ENCODE data around the gene YAE1. TPM values are rescaled to one million over a fixed set of nuclear protein-coding genes. Genes with fewer than 3 reads are reported as not detected.

The YAE1 gene
- polyA plus RNA-seq, 6 donors from 2014 or later = 10.3 to 24.4 (median 13.9) TPM

DNA sequence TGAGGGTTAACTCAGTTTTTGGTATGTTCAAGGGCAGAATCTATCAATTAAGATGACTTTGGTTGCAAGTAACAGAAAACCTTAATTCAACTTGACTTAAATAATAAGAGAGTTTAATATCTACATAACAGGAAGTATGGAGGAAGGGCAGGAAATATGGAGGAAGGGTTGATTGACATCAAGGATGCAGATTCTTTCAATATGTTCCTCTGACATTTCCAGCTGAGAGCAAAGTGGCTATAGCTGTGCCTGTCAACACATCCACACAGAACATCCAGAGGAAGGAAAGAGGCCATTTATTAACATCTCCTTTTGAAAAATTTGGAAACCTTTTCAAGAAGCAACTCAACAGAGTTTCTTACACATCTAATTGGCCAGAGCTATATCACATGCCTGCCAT lies 37.7 kb downstream of the YAE1 start:
- no peak overlapping the region for H3K4me3 Mint-ChIP-seq
- no peaks in the 10 kb centered on the region for H3K9me3 Mint-ChIP-seq
- ATAC-seq (ENCODE audit: low read depth in 2 of 2) (no peak), DNase-seq (no peak)
- H3K4me1 Mint-ChIP-seq = peaks cover 1 to 7% (median 1%) of the 10 kb centered on the region in 3 donors
- H3K27me3 Mint-ChIP-seq = peaks cover 4 to 8% (median 5%) of the 10 kb centered on the region in 3 donors
- no peaks in the 10 kb centered on the region for H3K36me3 Mint-ChIP-seq
- no peak overlapping the region for H3K27ac Mint-ChIP-seq

DNA sequence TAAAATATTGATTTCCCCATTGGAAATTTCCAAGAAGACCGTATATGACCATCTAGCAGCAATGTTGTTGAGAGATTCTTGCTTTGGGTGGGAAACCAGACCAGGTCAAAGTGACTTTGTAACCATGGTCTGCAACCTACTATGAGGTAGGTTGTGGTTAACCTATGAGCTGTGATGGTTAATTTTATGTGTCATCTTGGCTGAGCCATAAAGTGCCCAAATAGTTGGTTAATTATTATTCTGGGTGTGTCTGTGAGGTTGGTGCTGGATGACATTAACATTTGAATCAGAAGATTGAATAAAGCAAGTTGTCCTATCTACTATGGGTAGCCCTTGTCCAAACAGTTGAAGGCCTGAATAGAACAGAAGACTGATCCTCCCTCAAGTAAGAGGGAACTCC lies 38.9 kb downstream of the YAE1 start:
- Mint-ChIP-seq H3K4me1 (peaks cover 10 to 18% (median 11%) of the 10 kb centered on the region in 3 donors), H3K4me3 (no peak overlapping the region)

DNA sequence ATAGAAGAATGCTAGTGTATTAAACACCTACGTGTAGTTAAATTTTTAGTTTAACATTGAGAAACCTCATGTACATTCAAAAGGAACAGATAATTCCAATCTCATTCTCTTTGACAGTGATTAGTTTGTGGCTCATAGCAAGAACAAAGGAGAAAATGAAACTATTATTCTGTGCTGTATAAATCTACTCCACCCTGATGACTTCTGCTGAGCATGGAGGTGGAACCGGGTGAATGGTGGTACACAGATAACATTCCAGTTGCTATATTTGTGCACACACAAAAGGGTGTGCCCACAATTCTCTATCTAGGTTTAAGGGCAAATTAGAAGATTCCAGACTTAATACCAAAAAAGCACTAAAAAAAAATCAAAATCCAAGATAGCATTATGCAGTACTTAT lies 40.1 kb downstream of the YAE1 start:
- Mint-ChIP-seq H3K27ac (no peak overlapping the region), H3K4me1 (peaks cover 10 to 18% (median 11%) of the 10 kb centered on the region in 3 donors)
- ATAC-seq (ENCODE audit: low read depth in 2 of 2) = no peak

More for the DNA sequence above, 38.9 kb downstream of the YAE1 start:
- ATAC-seq (ENCODE audit: low read depth in 2 of 2) (no peak), DNase-seq (no peak)
- Mint-ChIP-seq H3K36me3 (no peaks in the 10 kb centered on the region), H3K27ac (no peak overlapping the region), H3K27me3 (peaks cover 7 to 14% (median 10%) of the 10 kb centered on the region in 3 donors), H3K9me3 (no peaks in the 10 kb centered on the region)

GRCh38 chr7:39606941-39607340 lies 40.7 kb downstream of the YAE1 start:
- ATAC-seq (ENCODE audit: low read depth in 2 of 2) (no peak), DNase-seq (no peak)
- H3K9me3 Mint-ChIP-seq = no peaks in the 10 kb centered on the region
- no peak overlapping the region for H3K4me3 Mint-ChIP-seq
- no peaks in the 10 kb centered on the region for H3K36me3 Mint-ChIP-seq
- peaks cover 10 to 18% (median 11%) of the 10 kb centered on the region in 3 donors for H3K4me1 Mint-ChIP-seq
- peaks cover 12 to 22% (median 19%) of the 10 kb centered on the region in 3 donors for H3K27me3 Mint-ChIP-seq
- H3K27ac Mint-ChIP-seq = no peak overlapping the region

More for the DNA sequence above, 40.1 kb downstream of the YAE1 start:
- Mint-ChIP-seq H3K36me3 (no peaks in the 10 kb centered on the region), H3K27me3 (peaks cover 12 to 22% (median 19%) of the 10 kb centered on the region in 3 donors), H3K4me3 (no peak overlapping the region), H3K9me3 (no peaks in the 10 kb centered on the region)
- DNase-seq = no peak

GRCh38 chr7:39607865-39608264 lies 41.7 kb downstream of the YAE1 start:
- no peaks in the 10 kb centered on the region for H3K36me3 Mint-ChIP-seq
- no peak overlapping the region for H3K27ac Mint-ChIP-seq
- H3K27me3 Mint-ChIP-seq = peaks cover 16 to 29% (median 28%) of the 10 kb centered on the region in 3 donors
- peaks cover 10 to 18% (median 11%) of the 10 kb centered on the region in 3 donors for H3K4me1 Mint-ChIP-seq
- DNase-seq (no peak), ATAC-seq (ENCODE audit: low read depth in 2 of 2) (no peak)
- H3K4me3 Mint-ChIP-seq = peak overlapping the region in 1 of 8 donors; percentile 54
- no peaks in the 10 kb centered on the region for H3K9me3 Mint-ChIP-seq

DNA sequence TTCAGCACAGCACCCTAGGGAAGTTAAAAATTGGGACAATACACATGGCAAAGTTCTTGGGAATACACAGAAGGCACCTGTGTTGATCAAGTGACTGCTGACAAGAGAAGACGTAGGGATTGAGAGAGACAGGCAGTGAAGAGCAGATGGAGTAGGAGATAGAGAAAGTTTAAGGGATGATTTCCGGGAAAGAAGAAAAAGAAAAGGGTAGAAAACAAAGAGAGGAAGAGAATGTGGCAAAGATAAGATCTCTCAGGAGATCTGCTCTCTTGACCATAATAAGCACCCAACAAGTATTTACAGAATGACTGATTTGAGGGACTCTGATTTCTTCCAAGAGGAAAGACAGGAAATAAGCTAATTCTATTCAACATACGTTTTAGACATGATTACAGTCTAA lies 42.1 kb downstream of the YAE1 start:
- no peak for DNase-seq
- Mint-ChIP-seq H3K4me3 (peak overlapping the region in 1 of 8 donors; percentile 54), H3K27ac (peak overlapping the region in 1 of 6 donors; percentile 82), H3K27me3 (peaks cover 16 to 32% (median 30%) of the 10 kb centered on the region in 3 donors), H3K36me3 (no peaks in the 10 kb centered on the region), H3K4me1 (peaks cover 10 to 18% (median 11%) of the 10 kb centered on the region in 3 donors), H3K9me3 (no peaks in the 10 kb centered on the region)
- no peak for ATAC-seq (ENCODE audit: low read depth in 2 of 2)

DNA sequence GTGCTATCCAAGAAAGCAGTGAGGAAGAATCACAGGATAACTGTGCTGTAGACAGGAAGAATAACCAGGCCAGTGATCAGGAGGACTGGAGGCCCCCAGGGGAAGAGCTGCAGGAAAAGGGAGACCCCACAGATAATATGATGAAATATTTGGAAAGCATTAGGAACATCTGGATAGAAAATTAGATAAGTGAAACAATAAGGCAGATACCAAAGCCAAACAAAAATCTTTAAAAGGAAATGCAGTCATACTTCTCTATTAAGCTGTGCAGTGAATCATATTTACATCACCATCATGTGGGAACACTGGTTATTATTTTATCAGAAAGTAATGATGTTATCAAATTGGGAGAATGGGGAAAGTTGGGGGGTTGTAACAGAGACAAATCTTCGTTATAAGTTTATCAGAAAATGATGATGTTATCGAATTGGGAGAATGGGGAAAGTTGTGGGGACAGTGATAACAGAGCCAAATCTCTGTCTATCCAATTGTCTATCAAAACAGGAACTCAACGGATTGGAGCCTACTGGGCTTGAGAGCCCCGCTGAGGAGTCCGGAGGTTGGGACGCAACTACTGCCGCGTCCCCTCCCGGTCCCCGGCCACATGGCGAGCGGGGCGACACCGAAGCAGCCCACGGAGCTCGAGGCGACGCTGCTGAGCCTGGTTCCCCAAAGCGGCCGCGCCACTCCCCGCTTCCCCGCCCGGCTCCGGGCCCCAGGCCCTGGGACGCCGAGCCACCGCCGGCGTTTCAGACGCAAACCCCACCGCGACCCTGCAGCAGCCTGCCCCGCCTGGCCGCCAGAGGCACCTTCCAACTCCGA lies 43.1 kb downstream of the YAE1 start:
- ATAC-seq (ENCODE audit: low read depth in 2 of 2) = peak; percentile 89 to 91

DNA sequence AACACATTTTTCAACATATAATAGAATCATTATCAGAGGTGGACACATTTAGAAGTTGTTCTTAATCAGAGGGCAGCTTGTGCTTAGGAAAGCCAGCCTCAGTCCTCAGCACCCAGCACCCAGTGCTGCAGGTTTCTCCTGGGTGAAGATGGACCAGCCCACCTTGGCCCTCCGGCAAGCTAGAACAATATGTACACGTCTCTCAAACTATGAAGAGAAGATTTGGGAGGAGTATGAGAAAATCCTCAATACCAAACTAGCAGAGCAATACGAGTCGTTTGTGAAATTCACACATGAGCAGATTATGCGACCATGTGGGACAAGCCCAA lies 43.7 kb downstream of the YAE1 start:
- Mint-ChIP-seq H3K27me3 (peaks cover 16 to 40% (median 37%) of the 10 kb centered on the region in 3 donors), H3K36me3 (no peaks in the 10 kb centered on the region), H3K4me3 (peak overlapping the region in 7 of 8 donors; percentile 41 to 86 (median 77)), H3K4me1 (peaks cover 10 to 13% (median 11%) of the 10 kb centered on the region in 3 donors), H3K9me3 (no peaks in the 10 kb centered on the region), H3K27ac (no peak overlapping the region)
- DNase-seq (no peak), ATAC-seq (ENCODE audit: low read depth in 2 of 2) (no peak)

More for the DNA sequence above, 43.1 kb downstream of the YAE1 start:
- peak; percentile 30 for DNase-seq
- no peaks in the 10 kb centered on the region for H3K36me3 Mint-ChIP-seq
- peak overlapping the region in 2 of 6 donors; percentile 41 to 43 for H3K27ac Mint-ChIP-seq
- peaks cover 10 to 13% (median 11%) of the 10 kb centered on the region in 3 donors for H3K4me1 Mint-ChIP-seq
- H3K9me3 Mint-ChIP-seq = no peaks in the 10 kb centered on the region
- H3K27me3 Mint-ChIP-seq = peaks cover 16 to 40% (median 37%) of the 10 kb centered on the region in 3 donors
- peak overlapping the region; percentile 28 to 86 (median 74) for H3K4me3 Mint-ChIP-seq

DNA sequence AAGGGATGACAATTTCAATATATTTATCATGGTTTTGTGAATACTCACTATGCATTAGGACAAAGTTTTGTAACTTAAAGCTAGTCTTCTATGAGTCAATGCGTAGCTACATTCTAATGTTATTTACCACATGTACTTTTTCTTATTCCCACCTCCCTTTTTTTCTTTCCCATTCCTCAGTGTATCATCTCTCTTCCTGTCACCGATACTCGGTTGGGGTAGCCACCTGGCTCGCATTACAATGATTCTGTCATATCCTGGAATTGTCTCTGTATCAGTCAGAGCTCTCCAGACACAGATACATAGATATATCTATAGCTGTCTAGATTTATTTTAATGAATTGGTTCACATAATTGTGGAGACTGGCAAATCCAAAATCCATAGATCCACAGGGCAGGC lies 47.4 kb downstream of the YAE1 start:
- H3K27ac Mint-ChIP-seq = no peak overlapping the region
- ATAC-seq (ENCODE audit: low read depth in 2 of 2) (no peak), DNase-seq (no peak)
- no peaks in the 10 kb centered on the region for H3K9me3 Mint-ChIP-seq
- H3K27me3 Mint-ChIP-seq = peaks cover 24 to 39% (median 29%) of the 10 kb centered on the region in 3 donors
- no peak overlapping the region for H3K4me3 Mint-ChIP-seq
- H3K4me1 Mint-ChIP-seq = peaks cover 10 to 13% (median 11%) of the 10 kb centered on the region in 3 donors
- H3K36me3 Mint-ChIP-seq = no peaks in the 10 kb centered on the region

DNA sequence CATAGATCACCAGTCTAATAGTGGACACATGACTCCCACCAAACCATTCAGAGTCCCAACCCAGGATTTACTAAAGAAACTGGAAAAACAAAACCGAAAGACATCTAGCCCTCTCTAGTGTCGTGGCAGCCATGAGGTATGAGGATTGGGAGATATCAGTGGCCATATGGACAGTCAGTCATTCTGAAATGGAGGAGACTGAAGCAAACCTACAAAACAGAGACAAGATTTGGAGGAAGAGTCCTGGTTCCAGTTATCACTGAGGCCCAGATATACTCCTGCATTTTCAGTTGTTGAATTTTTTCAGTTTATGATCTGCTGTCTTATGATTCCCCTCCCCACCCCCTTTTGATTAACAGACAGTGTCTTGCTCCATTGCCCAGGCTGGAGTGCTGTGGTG lies 48.1 kb downstream of the YAE1 start:
- Mint-ChIP-seq H3K9me3 (no peaks in the 10 kb centered on the region), H3K27me3 (peaks cover 24 to 39% (median 29%) of the 10 kb centered on the region in 3 donors), H3K4me1 (peaks cover 5 to 8% (median 6%) of the 10 kb centered on the region in 3 donors), H3K27ac (no peak overlapping the region), H3K36me3 (no peaks in the 10 kb centered on the region), H3K4me3 (no peak overlapping the region)
- DNase-seq (no peak), ATAC-seq (ENCODE audit: low read depth in 2 of 2) (no peak)

DNA sequence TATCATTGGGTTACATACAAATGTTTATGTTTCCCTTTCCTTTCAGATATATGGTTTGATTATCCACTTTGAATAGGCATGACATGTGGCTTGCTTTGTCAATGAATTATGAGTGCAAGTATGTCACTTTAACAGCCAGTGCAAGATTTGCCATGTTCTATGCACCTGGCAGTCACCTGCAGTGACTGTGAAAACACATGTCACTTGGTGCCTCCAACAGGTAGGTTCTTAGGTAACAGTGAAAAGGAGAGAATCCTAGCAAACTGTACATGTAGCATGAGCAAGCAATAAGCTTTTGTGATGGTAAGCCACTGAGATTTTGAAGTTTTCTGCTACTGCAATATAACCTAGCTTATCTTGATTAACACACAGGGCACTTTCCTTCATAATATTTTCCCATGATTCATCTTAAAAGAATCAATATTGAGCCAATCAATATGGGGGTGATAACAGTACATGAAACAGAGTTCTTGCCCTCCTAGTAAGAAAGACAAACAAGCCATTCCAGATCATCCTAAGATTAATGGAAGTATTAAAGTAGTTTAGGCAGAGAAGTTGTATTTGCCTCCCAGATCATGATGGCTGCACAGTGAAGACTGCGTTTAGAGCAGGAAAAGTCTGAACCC lies 49.3 kb downstream of the YAE1 start:
- DNase-seq (no peak), ATAC-seq (ENCODE audit: low read depth in 2 of 2) (no peak)
- Mint-ChIP-seq H3K27ac (no peak overlapping the region), H3K4me3 (no peak overlapping the region), H3K4me1 (no peaks in the 10 kb centered on the region), H3K36me3 (no peaks in the 10 kb centered on the region), H3K9me3 (no peaks in the 10 kb centered on the region), H3K27me3 (peaks cover 19 to 31% (median 19%) of the 10 kb centered on the region in 3 donors)

DNA sequence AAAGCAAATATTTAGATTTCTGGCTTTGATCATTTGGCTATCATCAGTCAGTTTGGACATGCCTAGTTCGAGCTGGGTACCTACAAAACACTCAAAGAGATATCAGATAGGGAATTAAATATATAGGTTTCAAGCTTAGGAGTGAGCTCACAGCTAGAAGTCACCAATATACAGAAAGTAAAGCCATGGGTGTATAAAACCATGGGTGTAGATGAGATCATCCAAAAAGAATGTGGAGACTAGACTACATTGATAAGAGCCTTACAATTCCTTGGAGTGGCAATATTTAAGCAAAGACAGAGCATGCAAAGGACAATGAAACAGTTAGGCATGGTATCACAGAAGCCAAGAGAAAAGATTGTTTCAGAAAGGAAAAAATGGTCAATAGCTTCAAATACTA lies 49.9 kb downstream of the YAE1 start:
- Mint-ChIP-seq H3K36me3 (no peaks in the 10 kb centered on the region), H3K9me3 (no peaks in the 10 kb centered on the region), H3K27me3 (peaks cover 15 to 26% (median 16%) of the 10 kb centered on the region in 3 donors), H3K27ac (no peak overlapping the region), H3K4me1 (no peaks in the 10 kb centered on the region), H3K4me3 (no peak overlapping the region)
- ATAC-seq (ENCODE audit: low read depth in 2 of 2) = no peak
- DNase-seq = no peak

GRCh38 chr7:39617005-39617404 lies 50.8 kb downstream of the YAE1 start:
- peaks cover 2 to 4% (median 3%) of the 10 kb centered on the region in 3 donors for H3K4me1 Mint-ChIP-seq
- H3K4me3 Mint-ChIP-seq = no peak overlapping the region
- DNase-seq (no peak), ATAC-seq (ENCODE audit: low read depth in 2 of 2) (no peak)
- no peaks in the 10 kb centered on the region for H3K36me3 Mint-ChIP-seq
- H3K27me3 Mint-ChIP-seq = peaks cover 15 to 25% (median 16%) of the 10 kb centered on the region in 3 donors
- H3K27ac Mint-ChIP-seq = no peak overlapping the region
- no peaks in the 10 kb centered on the region for H3K9me3 Mint-ChIP-seq

GRCh38 chr7:39618868-39619267 lies 52.7 kb downstream of the YAE1 start:
- Mint-ChIP-seq H3K9me3 (no peaks in the 10 kb centered on the region), H3K27me3 (peaks cover 3 to 12% (median 9%) of the 10 kb centered on the region in 3 donors), H3K36me3 (no peaks in the 10 kb centered on the region), H3K4me3 (peak overlapping the region in 1 of 8 donors; percentile 26), H3K27ac (no peak overlapping the region), H3K4me1 (peaks cover 10 to 21% (median 13%) of the 10 kb centered on the region in 3 donors)
- DNase-seq = no peak
- no peak for ATAC-seq (ENCODE audit: low read depth in 2 of 2)
